HG03108 (cell line): ENCODE measurements around the gene PMS2.
"Not testable (repeated sequence)": the region's sequence is repeated elsewhere in the genome, so short reads cannot be mapped to it uniquely, and the experiment has no call there.

Source experiments
- ATAC-seq: cut with Tn5 transposase; IDR thresholded peaks from one replicate; pipeline ENCODE4 v1.9.1; 2021; ENCODE audit warnings: moderate library complexity; ENCODE audit not compliant: unreplicated experiment

PMS2 gene

GRCh38 chr7:5924180-5924579 lies 84.7 kb downstream of the PMS2 start:
- not testable (repeated sequence) for ATAC-seq
